GM18868 (cell line): ENCODE measurements around the gene RCN2.
"Not testable (repeated sequence)": the region's sequence is repeated elsewhere in the genome, so short reads cannot be mapped to it uniquely, and the experiment has no call there.

ENCODE experiments used
- ATAC-seq: cut with Tn5 transposase; IDR thresholded peaks from one replicate; pipeline ENCODE4 v1.9.1; 2021; ENCODE audit warnings: mild to moderate bottlenecking, moderate library complexity; ENCODE audit not compliant: unreplicated experiment

Gene RCN2

GRCh38 chr15:76931397-76932134 lies at the start of gene RCN2:
Gene RCN2 (plus strand): TSS chr15:76931749. CDS start chr15:76931842, 93 bp downstream.
- peak; percentile 97 for ATAC-seq

GRCh38 chr15:76885212-76885611 lies 46.3 kb upstream of the RCN2 start:
- ATAC-seq: no peak

- ATAC-seq: not testable (repeated sequence)
Measured at GRCh38 chr15:76887280-76888141, 44.0 kb upstream of the RCN2 start.

GRCh38 chr15:76892836-76893235 lies 38.7 kb upstream of the RCN2 start:
- not testable (repeated sequence) for ATAC-seq

- ATAC-seq: no peak
Measured at GRCh38 chr15:76894174-76894573, 37.4 kb upstream of the RCN2 start.

- ATAC-seq: no peak
Measured at GRCh38 chr15:76898102-76898501, 33.4 kb upstream of the RCN2 start.

GRCh38 chr15:76899176-76899930 lies 32.2 kb upstream of the RCN2 start:
- ATAC-seq: not testable (repeated sequence)

GRCh38 chr15:76899931-76900310 lies 31.6 kb upstream of the RCN2 start:
- not testable (repeated sequence) for ATAC-seq

GRCh38 chr15:76901965-76902364 lies 29.6 kb upstream of the RCN2 start:
- no peak for ATAC-seq

GRCh38 chr15:76903251-76903681 lies 28.3 kb upstream of the RCN2 start:
- no peak for ATAC-seq

GRCh38 chr15:76904461-76905012 lies 27.0 kb upstream of the RCN2 start:
- ATAC-seq: peak; percentile 19

GRCh38 chr15:76905013-76905839 lies 26.3 kb upstream of the RCN2 start, which contains the start of gene SCAPER:
Gene SCAPER (minus strand): TSS chr15:76905340. CDS start chr15:76883817, 21,523 bp downstream.
- peak; percentile 84 for ATAC-seq

GRCh38 chr15:76905855-76906254 lies 25.7 kb upstream of the RCN2 start:
- no peak for ATAC-seq

- no peak for ATAC-seq
Measured at GRCh38 chr15:76912430-76912829, 19.1 kb upstream of the RCN2 start.

GRCh38 chr15:76913737-76914136 lies 17.8 kb upstream of the RCN2 start:
- no peak for ATAC-seq

GRCh38 chr15:76916369-76916768 lies 15.2 kb upstream of the RCN2 start:
- no peak for ATAC-seq

- ATAC-seq: no peak
Measured at GRCh38 chr15:76928201-76928600, 3.3 kb upstream of the RCN2 start.

- ATAC-seq: no peak
Measured at GRCh38 chr15:76929011-76929760, 2.4 kb upstream of the RCN2 start.

- ATAC-seq: no peak
Measured at GRCh38 chr15:76930831-76931396, 635 bp upstream of the RCN2 start.
